ENCODE measurements around the gene FN3KRP.

The FN3KRP gene

GRCh38 chr17:82687871-82688270, 28.6 kb upstream of the FN3KRP start:
- DNase-seq = no peak

- no peak for DNase-seq
Observed at GRCh38 chr17:82689077-82689476, 27.4 kb upstream of the FN3KRP start.

GRCh38 chr17:82690786-82691489, 25.6 kb upstream of the FN3KRP start:
- no peak for DNase-seq

GRCh38 chr17:82691714-82692113, 24.8 kb upstream of the FN3KRP start:
- no peak for DNase-seq

GRCh38 chr17:82692268-82692667, 24.2 kb upstream of the FN3KRP start:
- DNase-seq = no peak

GRCh38 chr17:82693168-82693867, 23.2 kb upstream of the FN3KRP start:
- DNase-seq = no peak

GRCh38 chr17:82694647-82695046, 21.9 kb upstream of the FN3KRP start:
- DNase-seq = no peak

GRCh38 chr17:82696259-82696658, 20.2 kb upstream of the FN3KRP start:
- no peak for DNase-seq

- peak; percentile 40 for DNase-seq
Observed at GRCh38 chr17:82696916-82697807, 19.3 kb upstream of the FN3KRP start.

- DNase-seq = no peak
Observed at GRCh38 chr17:82697808-82698064, 18.8 kb upstream of the FN3KRP start.

- DNase-seq = peak; percentile 98
Observed at GRCh38 chr17:82698065-82698973, 18.2 kb upstream of the FN3KRP start, which contains the start of gene RAB40B. Gene RAB40B (minus strand): TSS chr17:82698698. CDS start chr17:82698596, 102 bp downstream.

GRCh38 chr17:82698974-82699442, 17.5 kb upstream of the FN3KRP start:
- DNase-seq = no peak

- no peak for DNase-seq
Observed at GRCh38 chr17:82699551-82699950, 17.0 kb upstream of the FN3KRP start.

- no peak for DNase-seq
Observed at GRCh38 chr17:82702231-82702927, 14.1 kb upstream of the FN3KRP start.

GRCh38 chr17:82703036-82703745, 13.3 kb upstream of the FN3KRP start:
- DNase-seq = no peak

GRCh38 chr17:82703935-82704865, 12.3 kb upstream of the FN3KRP start:
- no peak for DNase-seq

GRCh38 chr17:82704886-82705285, 11.6 kb upstream of the FN3KRP start:
- no peak for DNase-seq

GRCh38 chr17:82705756-82706155, 10.8 kb upstream of the FN3KRP start:
- no peak for DNase-seq

GRCh38 chr17:82709024-82709675, 7.4 kb upstream of the FN3KRP start:
- no peak for DNase-seq

Data from stimulated activated CD8-positive, alpha-beta memory T cell treated with anti-CD3 and anti-CD28 coated beads, Interleukin-4, amount 100 ng/mL, for 48 hours (primary cell).